Right cardiac atrium (tissue), 5 donors: ENCODE results near the gene CFAP100. TPM values are rescaled to one million over a fixed set of nuclear protein-coding genes. Genes with fewer than 3 reads are reported as not detected.
A peak's percentile ranks its signal among the peaks of the same experiment; 100 is the strongest.

ENCODE experiments used
- ATAC-seq, 2 donors: fragments of 200-7000 bp; cut with Tn5 transposase; one replicate each; pipeline versions ENCODE4 v1.8.0 to v1.9.1; 2020; ENCODE audit warnings: moderate library complexity in 2 of 2, mild to moderate bottlenecking in 1 of 2
- DNase-seq, 3 donors: peaks; one replicate each; pipeline ENCODE4 v3.0.0-alpha.2; 2020
- H3K27ac ChIP-seq: one replicate; pipeline ENCODE4 v1.5.1; 2013; ENCODE audit warnings: mild to moderate bottlenecking, low read length, control low read depth, moderate library complexity
- H3K27me3 ChIP-seq: one replicate; pipeline ENCODE4 v1.6.1; 2013; ENCODE audit not compliant: control insufficient read depth, insufficient read depth
- H3K4me1 ChIP-seq: one replicate; pipeline ENCODE4 v1.6.1; 2013; ENCODE audit warnings: low read length; ENCODE audit not compliant: control insufficient read depth, insufficient read depth
- H3K4me3 ChIP-seq: one replicate; pipeline ENCODE4 v1.5.1; 2013; ENCODE audit warnings: low read length, control low read depth
- H3K9me3 ChIP-seq: one replicate; pipeline ENCODE4 v1.6.1; 2013; ENCODE audit warnings: low read length; ENCODE audit not compliant: control insufficient read depth
- WGBS: extraction: QIAGEN DNeasy Blood & Tissue Kit; methylation state at CpG from one replicate; pipeline ENCODE4 v1.1.7; 2013; 5-methylcytosine and 5-hydroxymethylcytosine counted together
- intact Hi-C, 4 donors: fragments of 100-400 bp; cut with DNase I; formaldehyde crosslinking; loops; one replicate each; pipeline versions ENCODE4 v1.11.0 to v1.14.0; 2022 to 2023
- polyA plus RNA-seq: library from polyadenylated mRNA; stranded (reverse); fragments of 200-250 nt; gene quantifications from one replicate; pipeline ENCODE4 v1.2.3, GENCODE V29; 2013
- total RNA-seq, 4 donors: library from RNA; stranded (reverse); fragmentation: NEBNext Ultra II Directional; extraction: Animal tissue kit (Norgen Biotek cat#: 25700); gene quantifications; one replicate each; pipeline ENCODE4 v1.2.1, GENCODE V29; 2021
- donor health status: healthy with polysubstance abuse.
- donor health status: DM: no; HTN: yes; CAD: no.
- donor health status: DM: no; HTN: no; CAD: no.
- donor health status: DM: no; HTN: yes; CAD: no; lungs with severe emphysema.
- donor health status: DM: yes; HTN: yes; CAD: no.

CFAP100 gene
- total and polyA plus RNA-seq, 5 donors, result not detected

GRCh38 chr3:126369490-126369889 lies 25.2 kb upstream of the CFAP100 start:
- ATAC-seq (no peak), DNase-seq (no peak)
- Histone ChIP-seq H3K27me3 (no peaks in the 10 kb centered on the region), H3K27ac (no peak overlapping the region), H3K4me1 (peaks cover 7% of the 10 kb centered on the region), H3K9me3 (no peaks in the 10 kb centered on the region), H3K4me3 (no peak overlapping the region)
- 89% methylated on average over 2 of the region's 2 CpGs for WGBS
- intact Hi-C loops, result no loop called here

GRCh38 chr3:126370055-126370454 lies 24.7 kb upstream of the CFAP100 start:
- WGBS, result 72% methylated on average over 4 of the region's 4 CpGs
- H3K27me3 ChIP-seq, result no peaks in the 10 kb centered on the region
- ATAC-seq (no peak), DNase-seq (no peak)
- H3K27ac ChIP-seq, result no peak overlapping the region
- H3K9me3 ChIP-seq, result no peaks in the 10 kb centered on the region
- H3K4me1 ChIP-seq, result peaks cover 11% of the 10 kb centered on the region
- intact Hi-C loops, result no loop called here
- H3K4me3 ChIP-seq, result no peak overlapping the region

- H3K27me3 ChIP-seq, result no peaks in the 10 kb centered on the region
- intact Hi-C loops, result no loop called here
- H3K4me1 ChIP-seq, result peaks cover 11% of the 10 kb centered on the region
- WGBS, result 90% methylated on average over 7 of the region's 7 CpGs
- no peak overlapping the region for H3K27ac ChIP-seq
- peak in 1 of 3 donors; percentile 38 for DNase-seq
- no peak overlapping the region for H3K4me3 ChIP-seq
- H3K9me3 ChIP-seq, result no peaks in the 10 kb centered on the region
- ATAC-seq, result no peak
Observed at GRCh38 chr3:126370606-126371005, 24.1 kb upstream of the CFAP100 start.

- ATAC-seq (no peak), DNase-seq (no peak)
- H3K27ac ChIP-seq, result no peak overlapping the region
Observed at GRCh38 chr3:126371096-126371705, 23.5 kb upstream of the CFAP100 start.

GRCh38 chr3:126372413-126373145 lies 22.1 kb upstream of the CFAP100 start:
- 81% methylated on average over 12 of the region's 12 CpGs for WGBS
- DNase-seq (peak in 1 of 3 donors; percentile 56), ATAC-seq (no peak)
- Histone ChIP-seq H3K27ac (no peak overlapping the region), H3K4me1 (peaks cover 11% of the 10 kb centered on the region), H3K4me3 (no peak overlapping the region), H3K27me3 (no peaks in the 10 kb centered on the region), H3K9me3 (no peaks in the 10 kb centered on the region)
- intact Hi-C loops, result no loop called here

More at GRCh38 chr3:126371096-126371705, 23.5 kb upstream of the CFAP100 start:
- Histone ChIP-seq H3K9me3 (no peaks in the 10 kb centered on the region), H3K27me3 (no peaks in the 10 kb centered on the region), H3K4me3 (no peak overlapping the region), H3K4me1 (peaks cover 11% of the 10 kb centered on the region)
- intact Hi-C loops, result no loop called here
- WGBS, result 90% methylated on average over 22 of the region's 22 CpGs

- WGBS, result 94% methylated on average over 4 of the region's 4 CpGs
- no peak overlapping the region for H3K27ac ChIP-seq
- H3K4me1 ChIP-seq, result peaks cover 11% of the 10 kb centered on the region
- no peaks in the 10 kb centered on the region for H3K9me3 ChIP-seq
- no peak for DNase-seq
- intact Hi-C loops, result no loop called here
- H3K27me3 ChIP-seq, result no peaks in the 10 kb centered on the region
- ATAC-seq, result no peak
- H3K4me3 ChIP-seq, result no peak overlapping the region
Observed at GRCh38 chr3:126373146-126373613, 21.5 kb upstream of the CFAP100 start.

GRCh38 chr3:126373682-126374601 lies 20.8 kb upstream of the CFAP100 start:
- Histone ChIP-seq H3K9me3 (no peaks in the 10 kb centered on the region), H3K27me3 (no peaks in the 10 kb centered on the region), H3K27ac (peak overlapping the region; percentile 82), H3K4me1 (peaks cover 11% of the 10 kb centered on the region), H3K4me3 (no peak overlapping the region)
- 60% methylated on average over 21 of the region's 21 CpGs for WGBS
- DNase-seq (peak; percentile 44 to 56 (median 52)), ATAC-seq (peak; percentile 13 to 14)
- intact Hi-C loops, result no loop called here

- peak in 2 of 3 donors; percentile 39 to 45 for DNase-seq
- H3K4me1 ChIP-seq, result peaks cover 11% of the 10 kb centered on the region
- no peaks in the 10 kb centered on the region for H3K9me3 ChIP-seq
- no peak overlapping the region for H3K27ac ChIP-seq
- no peaks in the 10 kb centered on the region for H3K27me3 ChIP-seq
- H3K4me3 ChIP-seq, result no peak overlapping the region
- intact Hi-C loops, result no loop called here
- WGBS, result 80% methylated on average over 13 of the region's 13 CpGs
- ATAC-seq, result no peak
Observed at GRCh38 chr3:126375835-126376331, 18.8 kb upstream of the CFAP100 start.

GRCh38 chr3:126376444-126376843 lies 18.3 kb upstream of the CFAP100 start:
- no peak for ATAC-seq
- intact Hi-C loops, result no loop called here
- no peaks in the 10 kb centered on the region for H3K9me3 ChIP-seq
- no peaks in the 10 kb centered on the region for H3K27me3 ChIP-seq
- no peak overlapping the region for H3K4me3 ChIP-seq
- peaks cover 11% of the 10 kb centered on the region for H3K4me1 ChIP-seq
- no peak for DNase-seq
- 35% methylated on average over 3 of the region's 3 CpGs for WGBS
- no peak overlapping the region for H3K27ac ChIP-seq

- Histone ChIP-seq H3K27me3 (no peaks in the 10 kb centered on the region), H3K27ac (no peak overlapping the region), H3K4me1 (peaks cover 11% of the 10 kb centered on the region), H3K9me3 (no peaks in the 10 kb centered on the region), H3K4me3 (no peak overlapping the region)
- ATAC-seq (no peak), DNase-seq (no peak)
- 98% methylated on average over 3 of the region's 3 CpGs for WGBS
- intact Hi-C loops, result no loop called here
Observed at GRCh38 chr3:126377211-126377610, 17.5 kb upstream of the CFAP100 start.
